Neural progenitor cell (in vitro differentiated cells): ENCODE data around the gene TBXAS1. TPM values are rescaled to one million over a fixed set of nuclear protein-coding genes. Genes with fewer than 3 reads are reported as not detected.

Experiments used
- DNase-seq: peaks from one replicate; pipeline ENCODE4 v3.0.0-alpha.2; 2016; ENCODE audit warnings: low spot score
- H2AFZ ChIP-seq: fragments of 200-600 bp; sonication (generic); replicated peaks from 2 replicates; pipeline ENCODE4 v1.6.1; 2016; ENCODE audit warnings: antibody characterized with exemption
- H3F3A ChIP-seq: fragments of 200-600 bp; sonication (generic); 2 replicates; pipeline ENCODE4 v1.6.1; 2016; ENCODE audit warnings: antibody characterized with exemption, low read depth
- H3K27ac ChIP-seq: fragments of 200-600 bp; sonication (generic); 2 replicates; pipeline ENCODE4 v1.5.1; 2016; ENCODE audit warnings: mild to moderate bottlenecking
- H3K27me3 ChIP-seq: fragments of 200-600 bp; sonication (generic); 2 replicates; pipeline ENCODE4 v1.6.1; 2016; ENCODE audit warnings: mild to moderate bottlenecking, moderate library complexity
- H3K36me3 ChIP-seq: fragments of 200-600 bp; sonication (generic); 2 replicates; pipeline ENCODE4 v1.5.1; 2016
- H3K4me1 ChIP-seq: fragments of 200-600 bp; sonication (generic); 2 replicates; pipeline ENCODE4 v1.6.1; 2016; ENCODE audit warnings: mixed run types
- H3K4me2 ChIP-seq: fragments of 200-600 bp; sonication (generic); 2 replicates; pipeline ENCODE4 v1.6.1; 2016
- H3K4me3 ChIP-seq: fragments of 200-600 bp; sonication (generic); 2 replicates; pipeline ENCODE4 v1.5.1; 2016
- H3K79me2 ChIP-seq: fragments of 200-600 bp; sonication (generic); 2 replicates; pipeline ENCODE4 v1.6.1; 2016; ENCODE audit warnings: low read depth
- H3K9ac ChIP-seq: fragments of 200-600 bp; sonication (generic); 2 replicates; pipeline ENCODE4 v1.6.1; 2016
- H3K9me3 ChIP-seq: fragments of 200-600 bp; sonication (generic); 2 replicates; pipeline ENCODE4 v1.5.1; 2016; ENCODE audit warnings: low read depth
- H4K20me1 ChIP-seq: fragments of 200-600 bp; sonication (generic); 2 replicates; pipeline ENCODE4 v1.6.1; 2016; ENCODE audit warnings: low read depth
- H3K27ac Mint-ChIP-seq: 3 replicates; pipeline ENCODE4 v1.8.0; 2021; ENCODE audit warnings: mixed read lengths
- H3K27me3 Mint-ChIP-seq: 2 replicates; pipeline ENCODE4 v1.8.0; 2022; ENCODE audit warnings: low read depth, mild to moderate bottlenecking, inconsistent platforms, moderate library complexity, mixed read lengths; ENCODE audit not compliant: insufficient read depth
- H3K36me3 Mint-ChIP-seq: 3 replicates; pipeline ENCODE4 v1.8.0; 2021; ENCODE audit warnings: mixed read lengths
- H3K4me1 Mint-ChIP-seq: 3 replicates; pipeline ENCODE4 v1.8.0; 2021; ENCODE audit warnings: mixed read lengths
- H3K4me3 Mint-ChIP-seq: 3 replicates; pipeline ENCODE4 v1.8.0; 2021; ENCODE audit warnings: mild to moderate bottlenecking, moderate library complexity, mixed read lengths
- H3K9me3 Mint-ChIP-seq: 3 replicates; pipeline ENCODE4 v1.8.0; 2020; ENCODE audit warnings: mixed read lengths
- CTCF ChIP-seq: fragments of 200-600 bp; sonication (generic); IDR thresholded peaks from 2 replicates; pipeline ENCODE4 v1.5.1; 2017; ENCODE audit warnings: antibody characterized with exemption, mild to moderate bottlenecking
- EZH2 ChIP-seq: fragments of 200-600 bp; sonication (generic); IDR thresholded peaks from 2 replicates; pipeline ENCODE4 v1.6.1; 2017; ENCODE audit warnings: antibody characterized with exemption, mild to moderate bottlenecking, moderate library complexity
- EZH2phosphoT487 ChIP-seq: fragments of 200-600 bp; sonication (generic); IDR thresholded peaks from 2 replicates; pipeline ENCODE4 v1.6.1; 2017; ENCODE audit warnings: antibody characterized with exemption
- total RNA-seq: library from RNA; depleted of rRNA; stranded (reverse); fragments of >200 nt; gene quantifications from 2 replicates; pipeline ENCODE4 v1.2.3, GENCODE V29; 2015; ENCODE audit warnings: low replicate concordance

The TBXAS1 gene
- total RNA-seq, 1 donor from 2014 or later: not detected

- H3K9me3 Mint-ChIP-seq: peaks cover 4% of the 10 kb centered on the region
- no peaks in the 10 kb centered on the region for H3K36me3 ChIP-seq
- no peak overlapping the region for H3K27ac ChIP-seq
- no peak overlapping the region for H3K9ac ChIP-seq
- no peak for DNase-seq
- no peaks in the 10 kb centered on the region for H3K4me1 ChIP-seq
- H3K4me3 Mint-ChIP-seq: no peak overlapping the region
- peaks cover 4% of the 10 kb centered on the region for H3K27me3 Mint-ChIP-seq
- no peaks in the 10 kb centered on the region for H3K9me3 ChIP-seq
- no peak overlapping the region for H3K4me2 ChIP-seq
- H3K27me3 ChIP-seq: no peaks in the 10 kb centered on the region
- H3K27ac Mint-ChIP-seq: no peak overlapping the region
- no peak overlapping the region for H2AFZ ChIP-seq
- H3K4me3 ChIP-seq: no peak overlapping the region
- no peak for TF ChIP-seq CTCF
- TF ChIP-seq EZH2phosphoT487: no peak
- no peak for TF ChIP-seq EZH2
- H3K79me2 ChIP-seq: no peaks in the 10 kb centered on the region
- peaks cover 4% of the 10 kb centered on the region for H3K4me1 Mint-ChIP-seq
- no peaks in the 10 kb centered on the region for H3F3A ChIP-seq
- H3K36me3 Mint-ChIP-seq: no peaks in the 10 kb centered on the region
- H4K20me1 ChIP-seq: no peaks in the 10 kb centered on the region
These were observed 119.7 kb downstream of the TBXAS1 start for GRCh38 chr7:139948587-139949335.

DNA sequence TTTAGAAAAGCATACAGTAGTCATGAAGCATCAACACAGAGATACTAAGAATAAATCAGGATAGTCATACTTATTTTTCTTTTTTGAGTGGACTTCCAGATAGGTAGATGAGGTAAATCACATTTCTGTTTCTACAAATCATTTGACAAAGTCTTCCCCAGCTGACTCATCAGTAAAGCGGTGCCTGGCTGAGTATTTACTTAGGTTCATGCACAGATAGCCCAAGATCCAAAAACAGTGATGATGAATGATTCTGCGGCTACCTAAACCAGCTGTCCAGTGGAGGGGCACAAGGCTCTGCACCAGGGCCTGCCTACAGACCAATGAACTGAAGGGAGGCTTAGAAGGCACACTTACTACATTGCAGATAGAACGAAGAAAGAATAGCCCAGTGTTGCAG is 120.6 kb downstream of the TBXAS1 start:
- H3K79me2 ChIP-seq: no peaks in the 10 kb centered on the region
- TF ChIP-seq CTCF (no peak), EZH2phosphoT487 (no peak), EZH2 (no peak)
- H3K27me3 Mint-ChIP-seq: peaks cover 4% of the 10 kb centered on the region
- no peak overlapping the region for H3K27ac Mint-ChIP-seq
- no peaks in the 10 kb centered on the region for H3K36me3 ChIP-seq
- no peak overlapping the region for H3K4me3 ChIP-seq
- H3K4me1 ChIP-seq: no peaks in the 10 kb centered on the region
- H4K20me1 ChIP-seq: no peaks in the 10 kb centered on the region
- H3K27ac ChIP-seq: no peak overlapping the region
- no peaks in the 10 kb centered on the region for H3K36me3 Mint-ChIP-seq
- no peak overlapping the region for H3K9ac ChIP-seq
- H3K9me3 ChIP-seq: no peaks in the 10 kb centered on the region
- peaks cover 3% of the 10 kb centered on the region for H3K4me1 Mint-ChIP-seq
- H2AFZ ChIP-seq: no peak overlapping the region
- no peaks in the 10 kb centered on the region for H3K27me3 ChIP-seq
- no peak overlapping the region for H3K4me2 ChIP-seq
- no peak overlapping the region for H3K4me3 Mint-ChIP-seq
- H3K9me3 Mint-ChIP-seq: peaks cover 4% of the 10 kb centered on the region
- no peak for DNase-seq
- no peaks in the 10 kb centered on the region for H3F3A ChIP-seq

GRCh38 chr7:139950881-139951525 is 121.9 kb downstream of the TBXAS1 start:
- H3K4me3 ChIP-seq: no peak overlapping the region
- H3K4me3 Mint-ChIP-seq: no peak overlapping the region
- H3K4me1 Mint-ChIP-seq: peaks cover 3% of the 10 kb centered on the region
- no peaks in the 10 kb centered on the region for H3K9me3 ChIP-seq
- no peaks in the 10 kb centered on the region for H4K20me1 ChIP-seq
- H2AFZ ChIP-seq: no peak overlapping the region
- H3K79me2 ChIP-seq: no peaks in the 10 kb centered on the region
- H3K36me3 Mint-ChIP-seq: no peaks in the 10 kb centered on the region
- no peak for DNase-seq
- no peak overlapping the region for H3K27ac Mint-ChIP-seq
- H3K27ac ChIP-seq: no peak overlapping the region
- H3K4me1 ChIP-seq: peaks cover 8% of the 10 kb centered on the region
- H3K27me3 Mint-ChIP-seq: peaks cover 3% of the 10 kb centered on the region
- H3K9me3 Mint-ChIP-seq: peaks cover 4% of the 10 kb centered on the region
- H3K9ac ChIP-seq: no peak overlapping the region
- H3K4me2 ChIP-seq: no peak overlapping the region
- H3K27me3 ChIP-seq: no peaks in the 10 kb centered on the region
- H3F3A ChIP-seq: no peaks in the 10 kb centered on the region
- H3K36me3 ChIP-seq: no peaks in the 10 kb centered on the region
- no peak for TF ChIP-seq CTCF
- TF ChIP-seq EZH2: no peak
- no peak for TF ChIP-seq EZH2phosphoT487
